MM.1S (cell line): Measurements from ENCODE around the gene HS3ST6.

Source experiments
- DNase-seq: peaks from one replicate; pipeline ENCODE4 v3.0.0-alpha.2; 2015
- H2AFZ ChIP-seq: fragments of 300-600 bp; sonication (generic); 2 replicates; pipeline ENCODE4 v1.6.0; 2016; ENCODE audit warnings: antibody characterized with exemption, low read length
- H3F3A ChIP-seq: fragments of 300-600 bp; sonication (generic); 2 replicates; pipeline ENCODE4 v1.6.1; 2016; ENCODE audit warnings: mild to moderate bottlenecking, antibody characterized with exemption, low read length, moderate library complexity, mixed read lengths; ENCODE audit not compliant: insufficient read depth
- H3K27ac ChIP-seq: fragments of 300-600 bp; sonication (generic); 2 replicates; pipeline ENCODE4 v1.5.1; 2016; ENCODE audit warnings: mild to moderate bottlenecking, low read length
- H3K27me3 ChIP-seq: fragments of 300-600 bp; sonication (generic); replicated peaks from 2 replicates; pipeline ENCODE4 v1.6.0; 2016; ENCODE audit warnings: low read length; ENCODE audit not compliant: insufficient read depth
- H3K36me3 ChIP-seq: fragments of 300-600 bp; sonication (generic); replicated peaks from 2 replicates; pipeline ENCODE4 v1.6.1; 2016; ENCODE audit warnings: mild to moderate bottlenecking, low read length, mixed read lengths; ENCODE audit not compliant: insufficient read depth
- H3K4me1 ChIP-seq: fragments of 300-600 bp; sonication (generic); 2 replicates; pipeline ENCODE4 v1.6.1; 2016; ENCODE audit warnings: low read length, mixed read lengths
- H3K4me2 ChIP-seq: fragments of 300-600 bp; sonication (generic); 2 replicates; pipeline ENCODE4 v1.6.0; 2016; ENCODE audit warnings: low read depth, low read length
- H3K4me3 ChIP-seq: fragments of 300-600 bp; sonication (generic); 2 replicates; pipeline ENCODE4 v1.5.1; 2016; ENCODE audit warnings: low read length, mixed read lengths
- H3K79me2 ChIP-seq: fragments of 300-600 bp; sonication (generic); 2 replicates; pipeline ENCODE4 v1.6.1; 2016; ENCODE audit warnings: mixed run types, low read length, mixed read lengths
- H3K9ac ChIP-seq: fragments of 300-600 bp; sonication (generic); 2 replicates; pipeline ENCODE4 v1.6.1; 2016; ENCODE audit warnings: low read length, mixed read lengths
- H3K9me2 ChIP-seq: fragments of 300-600 bp; sonication (generic); replicated peaks from 2 replicates; pipeline ENCODE4 v1.6.1; 2016; ENCODE audit warnings: mild to moderate bottlenecking, low read length, mixed read lengths; ENCODE audit not compliant: insufficient read depth
- H3K9me3 ChIP-seq: fragments of 300-600 bp; sonication (generic); replicated peaks from 2 replicates; pipeline ENCODE4 v1.6.1; 2016; ENCODE audit warnings: mild to moderate bottlenecking, low read length, mixed read lengths; ENCODE audit not compliant: insufficient read depth
- H4K20me1 ChIP-seq: fragments of 300-600 bp; sonication (generic); 2 replicates; pipeline ENCODE4 v1.6.1; 2016; ENCODE audit warnings: mild to moderate bottlenecking, low read length, moderate library complexity, mixed read lengths; ENCODE audit not compliant: insufficient read depth
- EZH2 ChIP-seq: fragments of 300-600 bp; sonication (generic); optimal IDR thresholded peaks from 2 replicates; pipeline ENCODE3; 2017; ENCODE audit warnings: low read depth, mild to moderate bottlenecking, antibody characterized with exemption, low read length, mixed read lengths
- EZH2phosphoT487 ChIP-seq: fragments of 300-600 bp; sonication (generic); IDR thresholded peaks from 2 replicates; pipeline ENCODE4 v1.6.1; 2018; ENCODE audit warnings: antibody characterized with exemption, low read length
- TF ChIP-seq, protein P1 (sequence below): fragments of 300-600 bp; sonication (generic); IDR thresholded peaks from 2 replicates; pipeline ENCODE4 v1.5.1; 2016; ENCODE audit warnings: antibody characterized with exemption, low read length, mixed read lengths

HS3ST6 gene

DNA sequence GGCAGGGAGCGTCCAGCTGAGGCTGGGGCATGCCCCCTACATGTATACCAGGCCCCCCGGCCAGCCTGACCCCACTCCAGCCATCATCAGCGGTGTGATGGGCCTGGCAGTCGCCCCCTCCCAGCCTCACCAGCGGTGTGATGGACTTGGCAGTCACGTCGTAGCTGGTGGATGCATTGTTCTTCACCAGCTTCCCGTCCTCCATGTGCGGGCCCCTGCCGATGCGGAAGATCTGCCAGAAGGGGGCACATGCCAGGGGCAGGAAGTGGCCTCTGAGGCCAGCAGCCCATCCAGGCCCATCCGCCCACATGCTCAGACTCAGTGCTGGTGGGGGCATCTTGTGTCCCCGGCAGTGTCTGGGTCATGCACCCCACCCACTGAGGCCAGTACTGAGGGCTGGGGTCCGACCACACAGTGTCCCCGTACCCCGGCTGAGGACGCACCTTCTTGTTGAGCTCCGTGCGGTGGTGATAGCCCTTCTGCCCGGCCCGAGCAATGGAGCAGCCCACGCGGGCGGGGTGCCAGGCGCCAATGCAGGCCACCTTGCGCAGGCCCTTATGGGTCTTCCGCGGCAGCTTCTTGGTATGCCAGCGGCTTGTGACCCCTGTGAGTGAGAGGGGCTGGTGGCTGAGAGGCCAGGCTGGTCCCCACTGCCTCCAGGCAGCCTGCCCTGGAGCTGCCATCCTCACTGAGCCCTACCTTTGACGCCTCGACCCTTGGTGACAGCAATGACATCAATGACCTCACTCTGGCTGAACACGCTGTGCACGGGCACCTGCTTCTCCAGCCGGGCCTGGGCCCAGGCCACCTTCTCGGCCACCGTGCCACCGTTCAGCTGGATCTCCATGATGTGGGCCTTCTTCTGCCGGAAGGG, 28.5 kb upstream of the HS3ST6 start:
- Histone ChIP-seq H3K27ac (no peak overlapping the region), H3K9me3 (no peaks in the 10 kb centered on the region), H3K9ac (no peak overlapping the region), H3K4me2 (no peak overlapping the region), H4K20me1 (no peaks in the 10 kb centered on the region), H3K9me2 (no peaks in the 10 kb centered on the region), H3K4me1 (no peaks in the 10 kb centered on the region), H3K4me3 (no peak overlapping the region), H3K36me3 (no peaks in the 10 kb centered on the region), H2AFZ (no peak overlapping the region), H3F3A (no peaks in the 10 kb centered on the region), H3K27me3 (peaks cover 6% of the 10 kb centered on the region; the same call in 1 of the 2 replicates), H3K79me2 (peaks cover 4% of the 10 kb centered on the region)
- no peak for TF ChIP-seq EZH2
- TF ChIP-seq, protein P1, sequence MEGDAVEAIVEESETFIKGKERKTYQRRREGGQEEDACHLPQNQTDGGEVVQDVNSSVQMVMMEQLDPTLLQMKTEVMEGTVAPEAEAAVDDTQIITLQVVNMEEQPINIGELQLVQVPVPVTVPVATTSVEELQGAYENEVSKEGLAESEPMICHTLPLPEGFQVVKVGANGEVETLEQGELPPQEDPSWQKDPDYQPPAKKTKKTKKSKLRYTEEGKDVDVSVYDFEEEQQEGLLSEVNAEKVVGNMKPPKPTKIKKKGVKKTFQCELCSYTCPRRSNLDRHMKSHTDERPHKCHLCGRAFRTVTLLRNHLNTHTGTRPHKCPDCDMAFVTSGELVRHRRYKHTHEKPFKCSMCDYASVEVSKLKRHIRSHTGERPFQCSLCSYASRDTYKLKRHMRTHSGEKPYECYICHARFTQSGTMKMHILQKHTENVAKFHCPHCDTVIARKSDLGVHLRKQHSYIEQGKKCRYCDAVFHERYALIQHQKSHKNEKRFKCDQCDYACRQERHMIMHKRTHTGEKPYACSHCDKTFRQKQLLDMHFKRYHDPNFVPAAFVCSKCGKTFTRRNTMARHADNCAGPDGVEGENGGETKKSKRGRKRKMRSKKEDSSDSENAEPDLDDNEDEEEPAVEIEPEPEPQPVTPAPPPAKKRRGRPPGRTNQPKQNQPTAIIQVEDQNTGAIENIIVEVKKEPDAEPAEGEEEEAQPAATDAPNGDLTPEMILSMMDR: no peak
- TF ChIP-seq EZH2phosphoT487: no peak
- DNase-seq: no peak

DNA sequence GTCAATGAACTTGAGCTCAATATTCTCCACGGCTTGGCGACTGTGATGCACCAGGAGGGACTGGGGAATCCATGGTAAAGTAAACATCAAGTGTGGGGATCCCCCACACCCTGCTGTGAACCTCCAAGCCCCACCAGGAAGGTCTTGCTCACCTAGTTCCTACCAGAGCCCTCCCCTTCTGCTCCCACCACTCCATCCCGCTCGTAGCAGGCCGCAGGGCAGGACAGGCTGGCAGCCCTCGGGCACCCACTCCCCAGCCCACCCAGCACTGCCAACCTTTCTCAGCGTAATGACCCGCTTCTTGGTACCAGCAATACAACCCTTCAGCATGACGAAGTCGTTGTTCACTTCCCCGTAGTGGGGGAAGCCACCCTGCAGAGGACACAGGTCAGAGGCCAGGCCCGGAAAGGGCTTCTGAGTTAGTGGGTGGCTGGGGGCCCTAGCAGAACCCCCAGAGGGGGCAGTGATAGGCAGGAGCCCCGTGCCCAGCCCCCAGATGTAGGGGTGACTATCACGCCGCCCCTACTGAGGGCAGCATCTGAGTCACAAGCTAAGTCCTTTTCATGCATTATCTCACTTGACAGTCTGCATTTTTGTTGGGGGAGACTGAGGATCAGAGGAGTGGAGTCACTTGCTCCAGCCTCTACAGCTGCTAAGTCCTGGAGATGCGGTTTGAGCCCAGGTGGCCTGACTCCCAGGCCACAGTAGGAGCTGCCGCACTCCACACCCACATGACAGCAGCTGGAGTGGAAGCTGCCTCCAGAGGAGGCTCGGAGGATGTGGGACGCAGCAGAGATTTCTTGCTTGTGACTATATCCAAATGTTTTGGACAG, 27.6 kb upstream of the HS3ST6 start:
- no peaks in the 10 kb centered on the region for H3K36me3 ChIP-seq
- H3K9me2 ChIP-seq: no peaks in the 10 kb centered on the region
- peaks cover 6% of the 10 kb centered on the region; the same call in 1 of the 2 replicates for H3K27me3 ChIP-seq
- H2AFZ ChIP-seq: no peak overlapping the region
- H3K79me2 ChIP-seq: peaks cover 4% of the 10 kb centered on the region
- no peak overlapping the region for H3K9ac ChIP-seq
- no peaks in the 10 kb centered on the region for H3K9me3 ChIP-seq
- H3K4me3 ChIP-seq: no peak overlapping the region
- DNase-seq: no peak
- H3F3A ChIP-seq: no peaks in the 10 kb centered on the region
- H4K20me1 ChIP-seq: no peaks in the 10 kb centered on the region
- H3K27ac ChIP-seq: no peak overlapping the region
- H3K4me1 ChIP-seq: no peaks in the 10 kb centered on the region
- TF ChIP-seq EZH2phosphoT487 (no peak), EZH2 (no peak)
- TF ChIP-seq, protein P1: no peak
- no peak overlapping the region for H3K4me2 ChIP-seq

DNA sequence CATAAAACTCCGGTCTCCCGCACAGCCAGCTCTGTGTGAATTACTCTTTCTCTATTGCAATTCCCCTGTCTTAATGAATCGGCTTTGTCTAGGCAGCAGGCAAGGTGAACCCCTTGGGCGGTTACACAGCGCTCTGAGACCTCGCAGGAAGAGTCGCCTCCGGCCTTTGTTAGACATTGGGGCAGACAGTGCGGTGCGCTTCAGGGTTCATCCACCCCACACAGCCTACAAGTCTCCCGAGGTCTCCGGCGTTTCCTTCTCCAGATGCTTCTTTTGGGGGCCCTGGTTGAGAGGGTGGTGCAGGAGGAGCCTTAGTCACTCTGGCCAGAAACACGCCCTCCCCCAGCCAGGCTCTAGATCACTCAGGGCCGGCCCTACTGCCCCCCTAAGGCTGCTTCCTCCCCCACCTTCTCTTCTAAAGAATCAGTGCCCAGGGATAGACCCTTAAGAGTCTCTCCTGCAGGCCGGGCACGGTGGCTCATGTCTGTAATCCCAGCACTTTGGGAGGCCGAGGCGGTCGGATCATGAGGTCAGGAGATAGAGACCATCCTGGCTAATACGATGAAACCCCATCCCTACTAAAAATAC, 26.5 kb upstream of the HS3ST6 start:
- Histone ChIP-seq H3K4me3 (no peak overlapping the region), H3K9me2 (no peaks in the 10 kb centered on the region), H3K9ac (no peak overlapping the region), H3K27ac (no peak overlapping the region), H2AFZ (no peak overlapping the region), H3K4me2 (no peak overlapping the region), H3K36me3 (peaks cover 3% of the 10 kb centered on the region; the same call in 1 of the 2 replicates), H3K27me3 (no peaks in the 10 kb centered on the region), H3K9me3 (no peaks in the 10 kb centered on the region), H4K20me1 (no peaks in the 10 kb centered on the region), H3F3A (no peaks in the 10 kb centered on the region), H3K4me1 (no peaks in the 10 kb centered on the region), H3K79me2 (peaks cover 4% of the 10 kb centered on the region)
- no peak for DNase-seq
- TF ChIP-seq, protein P1: no peak
- no peak for TF ChIP-seq EZH2phosphoT487
- TF ChIP-seq EZH2: no peak
